ENCODE measurements around the gene DNM2.
"Not testable (repeated sequence)": the region's sequence is repeated elsewhere in the genome, so short reads cannot be mapped to it uniquely, and the experiment has no call there.

Gene DNM2

DNA sequence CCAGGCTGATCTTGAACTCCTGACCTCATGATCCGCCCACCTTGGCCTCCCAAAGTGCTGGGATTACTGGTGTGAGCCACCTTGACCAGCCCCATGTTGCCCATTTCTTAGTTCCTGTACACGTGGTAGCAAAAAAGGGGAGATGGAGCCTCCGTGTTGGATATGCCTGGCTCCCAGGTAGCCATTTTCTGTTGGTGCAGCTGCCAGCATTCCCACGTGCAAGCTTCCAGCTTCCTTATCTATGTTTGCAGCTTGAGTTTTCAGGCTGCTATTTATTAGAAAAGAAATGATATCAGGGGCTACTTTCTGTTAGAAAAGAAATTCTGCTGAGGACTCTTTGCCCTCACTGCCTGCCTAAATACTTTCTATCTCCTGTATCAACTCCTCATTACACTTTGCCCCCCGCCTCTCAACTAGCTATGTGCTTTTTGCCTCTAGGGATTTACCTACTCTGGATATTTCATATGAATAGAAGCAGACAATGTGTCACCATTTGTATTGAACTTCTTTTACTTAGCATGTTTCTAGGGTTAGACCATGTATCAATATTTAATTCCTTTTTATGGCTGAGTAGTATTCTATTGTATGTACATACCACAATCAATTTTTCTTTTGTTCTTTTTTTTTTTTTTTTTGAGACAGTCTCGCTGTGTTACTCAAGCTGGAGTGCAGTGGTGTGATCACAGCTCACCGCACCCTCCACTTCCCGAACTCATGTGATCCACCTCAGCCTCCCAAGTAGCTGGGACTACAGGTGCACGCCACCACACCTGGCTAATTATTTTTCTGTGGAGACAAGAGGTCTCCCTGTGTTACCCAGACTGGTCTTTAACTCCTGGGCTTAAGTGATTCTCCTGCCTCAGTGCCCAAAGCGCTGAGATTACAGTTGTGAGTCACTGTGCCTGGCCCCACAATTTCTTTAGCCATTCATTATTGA, 121.5 kb downstream of the DNM2 start:
- peak; percentile 93 for DNase-seq

DNA sequence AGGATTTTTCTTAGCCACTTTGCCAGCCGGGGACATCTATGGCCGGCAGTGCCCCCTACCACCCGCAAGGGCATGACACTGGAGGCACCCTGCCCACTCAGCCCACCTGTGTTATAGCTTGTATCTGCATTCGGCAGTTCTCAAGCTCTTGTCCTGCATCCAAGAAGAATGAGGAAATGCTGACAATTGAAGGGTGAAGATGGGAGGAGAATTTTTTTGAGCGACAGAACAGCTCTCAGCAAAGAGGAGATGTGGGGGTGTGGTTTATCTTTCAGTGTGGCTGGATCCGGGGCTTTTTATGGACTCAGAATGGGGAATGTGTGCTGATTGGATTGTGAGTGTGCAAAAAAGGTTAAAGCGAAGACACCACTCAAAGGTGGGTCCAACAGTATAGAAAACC, 124.9 kb downstream of the DNM2 start:
- DNase-seq, result no peak

DNA sequence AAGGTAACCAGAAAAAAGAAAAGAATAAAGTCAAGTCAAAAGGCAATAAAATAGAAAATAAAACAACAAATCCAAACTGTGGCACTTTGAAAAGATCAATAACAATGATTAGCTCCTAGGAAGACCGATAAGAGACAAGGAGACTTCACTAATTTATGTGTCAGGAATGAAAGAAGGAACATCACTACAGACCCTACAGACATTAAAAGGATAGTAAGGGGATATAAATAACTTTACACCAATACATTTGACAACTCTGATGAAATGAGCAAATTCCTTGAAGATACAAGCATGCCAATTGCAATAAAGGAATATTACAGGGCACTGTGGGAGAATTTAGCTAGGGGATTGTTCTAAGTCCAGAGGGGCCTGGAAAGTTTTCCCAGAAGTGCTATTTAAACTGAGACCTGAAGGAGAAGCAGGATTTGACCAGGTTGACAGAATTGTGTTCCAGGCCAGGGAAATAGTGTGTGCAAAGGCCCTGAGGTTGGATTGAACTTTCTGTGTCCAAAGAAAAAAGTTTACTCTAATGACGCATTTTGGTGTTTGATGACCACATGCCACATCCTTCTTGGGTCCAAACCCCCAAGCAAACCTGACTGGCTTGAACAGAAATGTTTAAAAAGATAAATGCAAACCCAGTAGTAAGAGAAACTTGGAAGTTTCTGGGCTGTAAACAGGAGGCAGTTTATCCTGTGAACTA, 128.8 kb downstream of the DNM2 start:
- DNase-seq, result no peak

DNA sequence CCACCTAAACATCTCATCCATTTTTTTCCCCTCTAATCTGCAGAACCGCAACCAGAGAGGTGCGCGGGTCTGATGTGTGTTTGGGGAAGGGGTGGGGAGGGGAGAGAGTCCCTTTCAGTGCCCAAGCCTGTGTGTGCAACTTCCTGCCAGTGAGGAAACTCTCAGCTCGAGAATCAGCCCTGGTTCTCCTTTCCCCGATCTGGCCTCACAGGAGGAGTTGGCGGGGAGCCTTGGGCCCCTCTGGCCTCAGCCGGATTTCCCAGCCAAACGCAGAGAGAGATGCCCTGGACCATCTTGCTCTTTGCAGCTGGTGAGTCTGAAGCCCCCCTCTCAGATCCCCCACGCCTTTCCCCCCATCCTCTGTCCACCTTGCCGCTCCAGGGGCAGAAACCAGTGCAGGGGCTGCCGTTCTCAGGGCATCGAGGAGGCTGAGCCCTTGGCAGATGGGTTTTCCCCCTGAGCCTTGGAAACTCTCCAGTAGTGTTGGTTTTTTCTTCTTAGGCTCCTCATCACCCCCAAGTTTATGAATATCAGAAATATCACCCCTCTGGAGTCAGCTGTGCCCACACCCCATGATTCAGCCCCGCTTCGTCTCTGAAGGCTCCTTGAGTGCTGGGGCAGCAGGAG, 130.5 kb downstream of the DNM2 start, which contains the start of gene C19orf38:
C19orf38 (plus strand) TSS at position 186 of the 627 bp plus-strand sequence; CDS start at position 280, 94 bp downstream.
- peak; percentile 62 for DNase-seq

DNA sequence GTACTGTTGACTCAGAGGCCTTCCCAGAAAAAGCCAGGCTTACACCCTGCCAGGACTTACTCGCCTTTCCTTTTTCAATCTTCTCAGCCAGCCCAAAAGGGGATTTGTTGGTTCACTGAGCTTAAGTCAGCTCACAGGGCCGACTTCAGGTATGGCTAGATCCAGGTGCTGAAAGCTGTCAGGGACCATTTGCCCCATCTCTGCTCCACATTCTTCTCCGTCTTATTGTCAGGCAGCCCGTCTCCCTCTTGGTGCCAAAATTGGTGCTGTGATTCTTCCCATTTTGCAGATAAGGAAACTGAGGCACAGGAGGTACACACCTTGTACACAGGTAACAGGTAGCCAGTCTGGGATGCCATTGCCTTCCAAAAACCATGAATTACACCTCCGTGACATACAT, 132.8 kb downstream of the DNM2 start:
- DNase-seq, result no peak

DNA sequence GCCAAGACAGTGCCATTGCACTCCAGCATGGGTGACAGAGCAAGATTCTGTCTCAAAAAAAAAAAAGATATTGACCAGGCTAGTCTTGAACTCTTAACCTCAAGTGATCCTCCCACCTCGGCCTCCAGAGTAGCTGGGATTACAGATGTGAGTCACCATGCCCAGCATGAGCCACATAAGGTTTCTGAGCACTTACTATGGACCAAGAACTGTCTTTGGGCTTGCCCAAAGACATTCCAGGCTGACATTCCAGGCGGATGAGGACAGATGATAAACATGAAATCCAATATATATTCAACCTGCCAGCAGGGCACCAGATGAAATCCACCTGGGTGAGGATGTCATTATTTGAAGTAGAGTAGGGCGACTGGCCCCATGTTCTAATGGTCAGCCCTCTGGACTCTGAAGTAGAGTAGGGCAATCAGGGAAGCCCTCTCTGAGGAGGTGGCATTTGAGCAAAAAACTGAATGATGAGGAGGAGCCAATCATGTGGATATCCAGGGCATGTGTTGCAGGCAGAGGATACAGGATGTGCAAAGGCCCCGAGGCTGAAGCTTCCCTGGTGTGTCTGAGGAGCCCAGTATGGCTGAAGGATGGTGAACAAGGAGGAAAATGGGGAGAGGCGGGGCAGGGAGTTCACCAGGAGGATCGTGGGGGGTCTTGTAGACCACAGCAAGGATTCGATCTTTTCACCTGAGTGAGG, 134.4 kb downstream of the DNM2 start:
- no peak for DNase-seq

GRCh38 chr19:10852941-10853340, 135.1 kb downstream of the DNM2 start:
- no peak for DNase-seq

- no peak for DNase-seq
Observed at GRCh38 chr19:10854350-10855089, 136.6 kb downstream of the DNM2 start.

DNA sequence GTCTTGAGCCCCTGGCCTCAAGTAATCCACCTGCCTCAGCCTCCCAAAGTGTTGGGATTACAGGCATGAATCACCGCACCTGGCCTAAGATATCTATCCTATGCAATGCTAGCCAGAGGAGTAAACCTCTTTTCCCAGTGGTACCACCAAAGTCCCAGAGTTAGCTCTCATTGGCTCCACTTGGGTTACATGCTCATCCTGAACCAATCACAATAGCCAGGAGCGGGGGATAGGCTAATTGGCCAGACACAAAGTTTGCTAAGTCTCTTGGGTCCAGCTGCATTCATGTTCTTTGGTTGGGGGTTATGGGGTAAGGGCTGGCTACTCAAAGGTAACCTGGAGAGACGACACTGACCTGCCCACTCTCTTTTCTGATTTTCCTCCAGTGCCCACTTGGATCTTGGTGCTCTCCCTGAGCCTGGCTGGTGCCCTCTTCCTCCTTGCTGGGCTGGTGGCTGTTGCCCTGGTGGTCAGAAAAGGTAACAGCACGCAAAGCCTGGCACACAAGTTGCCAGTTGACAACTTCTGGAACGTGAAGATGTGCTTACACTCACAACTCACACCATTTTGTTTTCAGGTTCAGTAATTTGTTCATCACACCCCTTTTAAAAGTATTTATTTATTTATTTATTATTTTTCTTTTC, 138.1 kb downstream of the DNM2 start:
- peak; percentile 72 for DNase-seq

DNA sequence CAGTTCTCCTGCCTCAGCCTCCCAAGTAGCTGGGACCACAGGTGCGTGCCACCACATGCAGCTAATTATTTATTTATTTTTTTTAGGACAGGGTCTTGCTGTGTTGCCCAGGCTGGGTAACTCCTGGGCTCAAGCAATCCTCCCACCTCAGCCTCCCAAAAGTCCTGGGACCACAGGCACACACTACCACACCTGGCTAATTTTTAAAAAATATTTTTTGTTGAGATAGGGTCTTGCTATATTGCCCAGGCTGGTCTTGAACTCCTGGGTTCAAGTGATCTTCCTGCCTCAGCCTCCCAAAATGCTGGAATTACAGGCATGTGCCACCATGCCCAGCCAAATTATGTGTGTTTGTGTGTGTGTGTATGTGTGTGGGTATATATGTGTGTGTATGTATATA, 139.0 kb downstream of the DNM2 start:
- not testable (repeated sequence) for DNase-seq

DNA sequence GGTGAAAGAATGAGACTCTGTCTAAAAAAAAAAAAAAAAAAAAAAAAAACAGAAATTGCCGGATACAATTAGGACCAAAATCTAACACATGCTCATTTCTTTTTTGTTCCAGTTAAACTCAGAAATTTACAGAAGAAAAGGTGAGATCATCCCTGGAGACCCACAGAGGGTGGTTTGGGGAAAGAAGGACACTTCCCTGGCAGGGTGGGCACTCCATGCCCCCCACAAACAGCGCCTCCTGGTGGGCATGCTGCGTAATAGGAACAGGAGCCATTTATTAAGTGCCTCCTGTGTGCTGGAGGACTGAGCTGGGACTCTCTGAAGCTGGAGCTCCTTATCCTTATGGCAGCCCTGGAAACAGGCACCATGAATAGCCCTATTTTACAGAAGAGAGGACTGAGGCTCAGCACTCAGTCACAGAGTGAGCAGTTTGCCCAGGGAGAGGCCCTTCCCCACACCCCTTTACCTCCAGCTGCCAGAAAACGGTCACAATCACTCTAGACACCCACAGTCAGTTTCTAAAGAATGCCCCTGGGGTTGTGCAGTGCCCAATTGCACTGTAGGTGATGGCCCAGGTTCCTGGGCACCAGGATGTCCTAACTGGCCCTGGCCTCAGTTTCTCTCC, 140.4 kb downstream of the DNM2 start:
- peak; percentile 70 for DNase-seq

DNA sequence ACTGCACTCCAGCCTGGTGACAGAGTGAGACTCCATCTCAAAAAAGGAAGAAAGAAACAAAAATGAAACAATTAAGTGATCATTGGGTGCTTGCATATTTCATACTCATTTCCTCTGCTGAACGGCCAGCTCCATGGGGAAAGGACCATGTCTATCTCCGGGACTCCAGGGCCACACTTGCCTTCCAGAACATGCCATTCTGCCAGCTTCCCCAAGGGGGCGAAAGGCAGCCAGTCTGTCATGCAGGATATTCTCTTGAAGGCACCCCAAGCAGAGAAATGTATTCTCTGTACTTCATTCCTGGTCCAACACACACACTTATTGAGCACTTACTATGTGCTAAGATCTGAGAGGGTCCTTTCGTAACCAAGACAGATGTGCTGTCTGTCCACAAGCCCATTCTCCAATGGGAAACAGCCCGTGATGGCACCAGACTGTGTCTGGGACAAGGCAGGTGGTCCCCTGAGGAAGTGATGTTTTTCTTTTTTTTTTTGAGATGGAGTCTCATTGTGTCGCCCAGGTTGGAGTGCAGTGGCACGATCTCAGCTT, 143.3 kb downstream of the DNM2 start:
- DNase-seq, result peak; percentile 69

DNA sequence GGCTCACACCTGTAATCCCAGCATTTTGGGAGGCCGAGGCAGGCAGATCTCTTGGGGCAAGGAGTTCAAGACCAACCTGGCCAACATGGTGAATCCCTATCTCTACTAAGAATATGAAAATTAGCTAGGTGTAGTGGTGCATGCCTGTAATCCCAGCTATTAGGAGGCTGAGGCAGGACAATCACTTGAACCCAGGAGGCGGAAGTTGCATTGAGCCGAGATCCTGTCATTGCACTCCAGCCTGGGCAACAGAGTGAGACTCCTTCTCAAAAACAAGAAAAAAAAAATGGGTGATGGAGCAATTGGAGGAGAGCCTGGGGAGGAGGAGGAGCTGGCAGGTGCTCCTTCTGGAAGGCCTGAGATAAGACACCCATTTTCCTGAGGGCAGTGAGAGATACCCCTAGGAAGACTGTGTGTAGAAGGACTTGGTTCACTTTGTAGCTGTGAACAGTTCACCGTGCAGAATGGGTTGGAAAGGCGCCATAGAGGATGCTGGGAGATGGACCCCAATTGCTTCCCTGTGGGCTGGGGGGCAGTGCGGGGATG, 144.8 kb downstream of the DNM2 start:
- DNase-seq, result no peak

- no peak for DNase-seq
Observed at GRCh38 chr19:10863107-10863717, 145.3 kb downstream of the DNM2 start.

DNA sequence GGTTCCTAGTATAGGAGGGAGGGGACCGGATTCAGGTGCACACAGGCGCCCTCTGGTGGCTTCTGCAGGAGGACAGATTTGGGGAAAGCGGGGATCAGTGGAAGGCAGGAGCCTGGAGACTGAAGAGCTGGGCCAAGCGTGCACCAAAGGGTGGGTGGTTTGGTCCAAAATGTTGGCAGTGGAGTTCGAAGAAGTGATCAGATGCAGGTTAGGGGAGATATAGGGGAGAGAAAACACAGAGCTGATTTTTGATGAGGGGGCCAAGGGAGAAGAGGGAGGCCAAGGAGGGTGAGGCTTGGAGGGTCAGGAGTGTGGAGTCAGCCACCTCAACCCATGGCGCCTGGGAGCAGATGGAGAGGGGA, 146.6 kb downstream of the DNM2 start:
- DNase-seq, result peak; percentile 91

DNA sequence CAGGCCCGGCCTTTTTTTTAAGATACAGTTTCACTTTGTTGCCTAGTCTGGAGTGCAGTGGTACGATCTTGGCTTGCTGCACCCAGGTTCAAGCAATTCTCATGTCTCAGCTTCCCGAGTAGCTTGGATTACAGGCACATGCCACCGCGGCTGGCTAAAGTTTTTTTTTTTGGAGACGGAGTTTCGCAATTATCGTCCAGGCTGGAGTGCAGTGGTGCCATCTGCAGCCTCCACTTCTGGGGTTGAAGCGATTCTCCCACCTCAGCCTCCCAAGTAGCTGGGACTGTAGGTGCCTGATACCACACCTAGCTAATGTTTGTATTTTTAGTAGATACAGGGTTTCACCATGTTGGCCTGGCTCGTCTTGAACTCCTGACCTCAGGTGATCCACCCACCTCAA, 148.6 kb downstream of the DNM2 start:
- no peak for DNase-seq

DNA sequence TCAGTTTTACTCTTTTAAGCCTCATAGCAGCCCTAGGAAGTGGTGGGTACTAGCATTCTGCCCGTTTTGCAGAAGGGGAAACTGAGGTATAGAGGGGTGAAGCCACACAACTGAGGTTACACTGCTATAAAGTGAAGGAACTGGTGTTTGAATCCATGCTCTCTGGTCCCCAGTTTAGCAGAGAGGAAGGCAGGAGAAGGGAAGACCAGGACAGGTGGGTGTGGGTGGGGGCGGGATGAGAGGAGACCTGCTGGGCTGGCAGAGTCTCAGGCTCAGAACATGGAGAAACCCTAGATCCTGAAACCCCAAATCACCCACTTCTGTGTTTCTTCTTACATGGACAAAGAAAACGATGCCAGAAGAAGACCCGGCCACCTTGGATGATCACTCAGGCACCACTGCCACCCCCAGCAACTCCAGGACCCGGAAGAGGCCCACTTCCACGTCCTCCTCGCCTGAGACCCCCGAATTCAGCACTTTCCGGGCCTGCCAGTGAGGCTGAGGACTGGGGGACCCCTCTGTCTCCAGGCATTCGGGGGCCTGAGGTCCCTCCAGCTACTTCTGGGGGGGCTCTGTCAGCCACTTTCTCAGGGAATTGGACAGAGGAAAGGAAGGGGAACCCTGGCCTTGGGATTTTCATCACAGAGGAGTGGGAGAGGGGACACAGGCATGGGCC, 151.1 kb downstream of the DNM2 start:
- no peak for DNase-seq

DNA sequence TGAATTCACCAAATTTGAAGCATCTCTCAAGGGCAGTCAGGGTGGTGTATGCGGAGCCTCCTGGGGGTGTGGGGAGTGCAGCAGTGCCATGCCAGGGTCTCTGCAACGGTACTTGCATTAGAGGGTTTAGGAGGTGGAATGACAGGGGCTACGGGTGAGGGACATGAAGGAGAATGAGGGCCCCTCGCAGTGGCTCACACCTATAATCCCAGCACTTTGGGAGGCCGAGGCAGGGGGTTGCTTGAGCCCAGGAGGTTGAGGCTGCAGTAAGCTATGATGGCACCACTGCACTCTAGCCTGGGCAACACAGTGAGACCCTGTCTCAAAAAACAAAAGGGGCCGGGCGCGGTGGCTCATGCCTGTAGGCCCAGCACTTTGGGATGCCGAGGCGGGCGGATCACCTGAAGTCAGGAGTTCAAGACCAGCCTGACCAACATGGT, 152.0 kb downstream of the DNM2 start:
- DNase-seq, result not testable (repeated sequence)

- DNase-seq, result no peak
Observed at GRCh38 chr19:10870501-10870954, 152.6 kb downstream of the DNM2 start.

Data from hematopoietic multipotent progenitor cell treated with erythropoietin and hydrocortisone succinate and interleukin-3 and kit ligand, for 6 days (in vitro differentiated cells).